Effector memory CD8-positive, alpha-beta T cell (primary cell): ENCODE results near the gene SMCO4.
A peak's percentile ranks its signal among the peaks of the same experiment; 100 is the strongest.
"Not testable (repeated sequence)": the region's sequence is repeated elsewhere in the genome, so short reads cannot be mapped to it uniquely, and the experiment has no call there.

Source experiments
- ATAC-seq: fragments of 150-1000 bp; cut with Tn5 transposase; replicated peaks from 2 replicates; pipeline ENCODE4 v1.10.0; 2021; ENCODE audit warnings: mild to moderate bottlenecking, moderate library complexity
- DNase-seq, 3 experiments: peaks; one replicate each; pipeline ENCODE4 v3.0.0; 2021
- H3K27ac Mint-ChIP-seq, 2 donors: one replicate each; pipeline ENCODE4 v1.8.0; 2022; ENCODE audit warnings: mild to moderate bottlenecking in 2 of 2, mixed read lengths in 2 of 2, moderate library complexity in 2 of 2
- H3K27me3 Mint-ChIP-seq, 2 donors: one replicate each; pipeline ENCODE4 v1.8.0; 2022; ENCODE audit warnings: mixed read lengths in 2 of 2
- H3K36me3 Mint-ChIP-seq: one replicate; pipeline ENCODE4 v1.8.0; 2022; ENCODE audit warnings: mild to moderate bottlenecking, moderate library complexity, mixed read lengths; ENCODE audit not compliant: insufficient read depth
- H3K4me1 Mint-ChIP-seq, 2 donors: one replicate each; pipeline ENCODE4 v1.8.0; 2022; ENCODE audit warnings: low read depth in 2 of 2, mixed read lengths in 2 of 2
- H3K4me3 Mint-ChIP-seq, 2 donors: one replicate each; pipeline ENCODE4 v1.8.0; 2022; ENCODE audit warnings: mild to moderate bottlenecking in 2 of 2, mixed read lengths in 2 of 2, moderate library complexity in 2 of 2
- H3K9me3 Mint-ChIP-seq, 2 donors: one replicate each; pipeline ENCODE4 v1.8.0; 2022; ENCODE audit warnings: mixed read lengths in 2 of 2
- total RNA-seq, 9 experiments: gene quantifications; one replicate each; lab custom pipeline; 2026; lab: John Stamatoyannopoulos, UW

The SMCO4 gene
- total RNA-seq, result 0.13 to 4.8 (median 1.7) reads per million in 9 experiments

- peak; percentile 12 to 42 (median 37) for DNase-seq
- peaks cover 10% of the 10 kb centered on the region in 2 donors for H3K4me1 Mint-ChIP-seq
Observed at GRCh38 chr11:93543292-93543977, at the start of gene SMCO4. SMCO4 (minus strand) TSS chr11:93543391; CDS start chr11:93479189, 64,202 bp downstream.

GRCh38 chr11:93591247-93591898, 48.2 kb upstream of the SMCO4 start:
- no peaks in the 10 kb centered on the region for H3K9me3 Mint-ChIP-seq
- H3K36me3 Mint-ChIP-seq, result no peaks in the 10 kb centered on the region
- DNase-seq (no peak), ATAC-seq (no peak)
- peaks cover 23 to 33% of the 10 kb centered on the region in 2 donors for H3K27me3 Mint-ChIP-seq
- no peak overlapping the region for H3K27ac Mint-ChIP-seq
- no peaks in the 10 kb centered on the region for H3K4me1 Mint-ChIP-seq
- no peak overlapping the region for H3K4me3 Mint-ChIP-seq

More at GRCh38 chr11:93543292-93543977, at the start of gene SMCO4:
- Mint-ChIP-seq H3K36me3 (peaks cover 11% of the 10 kb centered on the region), H3K27ac (peak within 1 kb of the TSS; percentile 83 to 88), H3K27me3 (peaks cover 13 to 23% of the 10 kb centered on the region in 2 donors), H3K4me3 (peak within 1 kb of the TSS; percentile 90), H3K9me3 (no peaks in the 10 kb centered on the region)
- peak; percentile 77 for ATAC-seq

- H3K9me3 Mint-ChIP-seq, result no peaks in the 10 kb centered on the region
- DNase-seq (no peak), ATAC-seq (no peak)
- no peaks in the 10 kb centered on the region for H3K36me3 Mint-ChIP-seq
- H3K4me3 Mint-ChIP-seq, result no peak overlapping the region
- H3K27me3 Mint-ChIP-seq, result peaks cover 33 to 46% of the 10 kb centered on the region in 2 donors
- H3K27ac Mint-ChIP-seq, result no peak overlapping the region
- no peaks in the 10 kb centered on the region for H3K4me1 Mint-ChIP-seq
Observed at GRCh38 chr11:93589347-93589746, 46.2 kb upstream of the SMCO4 start.

- no peaks in the 10 kb centered on the region for H3K36me3 Mint-ChIP-seq
- no peaks in the 10 kb centered on the region for H3K9me3 Mint-ChIP-seq
- H3K27ac Mint-ChIP-seq, result no peak overlapping the region
- DNase-seq (no peak), ATAC-seq (no peak)
- H3K27me3 Mint-ChIP-seq, result peaks cover 42 to 55% of the 10 kb centered on the region in 2 donors
- H3K4me1 Mint-ChIP-seq, result no peaks in the 10 kb centered on the region
- no peak overlapping the region for H3K4me3 Mint-ChIP-seq
Observed at GRCh38 chr11:93587858-93588581, 44.8 kb upstream of the SMCO4 start.

- H3K36me3 Mint-ChIP-seq, H3K27ac Mint-ChIP-seq, H3K4me3 Mint-ChIP-seq, DNase-seq, ATAC-seq, H3K4me1 Mint-ChIP-seq, H3K9me3 Mint-ChIP-seq: not testable (repeated sequence)
- H3K27me3 Mint-ChIP-seq, result peaks cover 48 to 55% of the 10 kb centered on the region in 2 donors
Observed at GRCh38 chr11:93587425-93587824, 44.2 kb upstream of the SMCO4 start.

GRCh38 chr11:93585758-93586157, 42.6 kb upstream of the SMCO4 start:
- Mint-ChIP-seq H3K27me3 (peaks cover 55 to 56% of the 10 kb centered on the region in 2 donors), H3K9me3 (no peaks in the 10 kb centered on the region), H3K4me3 (no peak overlapping the region), H3K4me1 (no peaks in the 10 kb centered on the region), H3K27ac (no peak overlapping the region), H3K36me3 (no peaks in the 10 kb centered on the region)
- ATAC-seq, result no peak
- no peak for DNase-seq

GRCh38 chr11:93583490-93583889, 40.3 kb upstream of the SMCO4 start:
- Mint-ChIP-seq H3K27ac (no peak overlapping the region), H3K4me3 (no peak overlapping the region), H3K27me3 (peaks cover 50 to 51% of the 10 kb centered on the region in 2 donors), H3K36me3 (no peaks in the 10 kb centered on the region), H3K4me1 (no peaks in the 10 kb centered on the region), H3K9me3 (no peaks in the 10 kb centered on the region)
- DNase-seq (no peak), ATAC-seq (no peak)

GRCh38 chr11:93579187-93579751, 36.1 kb upstream of the SMCO4 start:
- no peaks in the 10 kb centered on the region for H3K4me1 Mint-ChIP-seq
- H3K4me3 Mint-ChIP-seq, result no peak overlapping the region
- ATAC-seq (no peak), DNase-seq (no peak)
- H3K9me3 Mint-ChIP-seq, result no peaks in the 10 kb centered on the region
- no peaks in the 10 kb centered on the region for H3K36me3 Mint-ChIP-seq
- no peak overlapping the region for H3K27ac Mint-ChIP-seq
- peaks cover 16 to 44% of the 10 kb centered on the region in 2 donors for H3K27me3 Mint-ChIP-seq

- H3K9me3 Mint-ChIP-seq, result no peaks in the 10 kb centered on the region
- H3K4me3 Mint-ChIP-seq, result no peak overlapping the region
- DNase-seq (no peak), ATAC-seq (no peak)
- no peak overlapping the region for H3K27ac Mint-ChIP-seq
- peaks cover 7 to 28% of the 10 kb centered on the region in 2 donors for H3K27me3 Mint-ChIP-seq
- no peaks in the 10 kb centered on the region for H3K4me1 Mint-ChIP-seq
- no peaks in the 10 kb centered on the region for H3K36me3 Mint-ChIP-seq
Observed at GRCh38 chr11:93577286-93577685, 34.1 kb upstream of the SMCO4 start.

- H3K9me3 Mint-ChIP-seq, result not testable (repeated sequence)
Observed at GRCh38 chr11:93576870-93577269, 33.7 kb upstream of the SMCO4 start.

GRCh38 chr11:93574638-93575220, 31.5 kb upstream of the SMCO4 start:
- H3K9me3 Mint-ChIP-seq, result no peaks in the 10 kb centered on the region

More at GRCh38 chr11:93576870-93577269, 33.7 kb upstream of the SMCO4 start:
- not testable (repeated sequence) for H3K27ac Mint-ChIP-seq, H3K4me3 Mint-ChIP-seq, H3K4me1 Mint-ChIP-seq, ATAC-seq, DNase-seq, H3K36me3 Mint-ChIP-seq
- peaks cover 7 to 27% of the 10 kb centered on the region in 2 donors for H3K27me3 Mint-ChIP-seq

GRCh38 chr11:93573184-93573583, 30.0 kb upstream of the SMCO4 start:
- Mint-ChIP-seq H3K4me1 (no peaks in the 10 kb centered on the region), H3K27ac (no peak overlapping the region), H3K9me3 (no peaks in the 10 kb centered on the region), H3K4me3 (no peak overlapping the region), H3K36me3 (no peaks in the 10 kb centered on the region), H3K27me3 (peaks cover 0 to 18% of the 10 kb centered on the region in 2 donors)
- no peak for ATAC-seq
- DNase-seq, result no peak

More at GRCh38 chr11:93574638-93575220, 31.5 kb upstream of the SMCO4 start:
- no peaks in the 10 kb centered on the region for H3K4me1 Mint-ChIP-seq
- no peak overlapping the region for H3K4me3 Mint-ChIP-seq
- no peaks in the 10 kb centered on the region for H3K36me3 Mint-ChIP-seq
- no peak for DNase-seq
- ATAC-seq, result no peak
- H3K27me3 Mint-ChIP-seq, result peaks cover 5 to 11% of the 10 kb centered on the region in 2 donors
- H3K27ac Mint-ChIP-seq, result no peak overlapping the region

GRCh38 chr11:93572621-93573020, 29.4 kb upstream of the SMCO4 start:
- Mint-ChIP-seq H3K27ac (no peak overlapping the region), H3K9me3 (no peaks in the 10 kb centered on the region), H3K36me3 (no peaks in the 10 kb centered on the region), H3K4me1 (no peaks in the 10 kb centered on the region), H3K27me3 (peaks cover 0 to 18% of the 10 kb centered on the region in 2 donors), H3K4me3 (no peak overlapping the region)
- DNase-seq (no peak), ATAC-seq (no peak)
